MCF 10A (cell line): Measurements from ENCODE around the gene NELL1. TPM values are rescaled to one million over a fixed set of nuclear protein-coding genes. Genes with fewer than 3 reads are reported as not detected.

ENCODE experiments used
- BruUV-seq: library from RNA; stranded (reverse); fragments of 400-500 nt; replicated peaks from 2 replicates; lab custom pipeline; 2021; lab: Mats Ljungman, UMichigan
- CTCF ChIA-PET: fragments of 300-600 bp; sonication (Branson Sonifier 250); formaldehyde crosslinking; extraction: SDS; loops from one replicate; lab custom pipeline; 2021; ENCODE audit warnings: antibody characterized with exemption, inconsistent platforms; lab: Yijun Ruan, JAX
- POLR2A ChIA-PET: fragments of 300-600, 350-650 bp; sonication (Branson Sonifier 250); formaldehyde crosslinking; extraction: SDS; loops from one replicate; lab custom pipeline; 2020; ENCODE audit warnings: antibody characterized with exemption, inconsistent platforms; lab: Yijun Ruan, JAX
- DNase-seq: peaks from one replicate; pipeline ENCODE4 v3.0.0-alpha.2; 2018; ENCODE audit not compliant: unreplicated experiment
- H3K27ac Mint-ChIP-seq: one replicate; pipeline ENCODE4 v1.8.0; 2022; ENCODE audit warnings: mild to moderate bottlenecking, low read depth, mixed read lengths; ENCODE audit not compliant: unreplicated experiment
- H3K27me3 Mint-ChIP-seq: one replicate; pipeline ENCODE4 v1.8.0; 2022; ENCODE audit warnings: mixed read lengths; ENCODE audit not compliant: insufficient read depth, unreplicated experiment
- H3K36me3 Mint-ChIP-seq: one replicate; pipeline ENCODE4 v1.8.0; 2022; ENCODE audit warnings: mild to moderate bottlenecking, moderate library complexity, mixed read lengths; ENCODE audit not compliant: insufficient read depth, unreplicated experiment
- H3K4me1 Mint-ChIP-seq: one replicate; pipeline ENCODE4 v1.8.0; 2022; ENCODE audit warnings: mixed read lengths; ENCODE audit not compliant: insufficient read depth, unreplicated experiment
- H3K4me3 Mint-ChIP-seq: one replicate; pipeline ENCODE4 v1.8.0; 2022; ENCODE audit warnings: mild to moderate bottlenecking, moderate library complexity, mixed read lengths; ENCODE audit not compliant: unreplicated experiment
- H3K9me3 Mint-ChIP-seq: one replicate; pipeline ENCODE4 v1.8.0; 2022; ENCODE audit warnings: mixed read lengths; ENCODE audit not compliant: unreplicated experiment
- intact Hi-C: fragments of 100-400 bp; cut with micrococcal nuclease; formaldehyde crosslinking; loops from 2 replicates; pipeline ENCODE4 v1.14.1; 2022
- total RNA-seq: library from RNA; stranded (reverse); gene quantifications from 2 replicates; pipeline ENCODE4 v1.2.3, GENCODE V29; 2022
- TF ChIP-seq, protein P1 (sequence below): fragments of 200-600 bp; IDR thresholded peaks from one replicate; pipeline ENCODE4 v1.8.0; 2022; ENCODE audit warnings: antibody characterized with exemption, mild to moderate bottlenecking; ENCODE audit not compliant: unreplicated experiment

Gene NELL1
- total RNA-seq, 1 experiment from 2014 or later, result not detected

DNA sequence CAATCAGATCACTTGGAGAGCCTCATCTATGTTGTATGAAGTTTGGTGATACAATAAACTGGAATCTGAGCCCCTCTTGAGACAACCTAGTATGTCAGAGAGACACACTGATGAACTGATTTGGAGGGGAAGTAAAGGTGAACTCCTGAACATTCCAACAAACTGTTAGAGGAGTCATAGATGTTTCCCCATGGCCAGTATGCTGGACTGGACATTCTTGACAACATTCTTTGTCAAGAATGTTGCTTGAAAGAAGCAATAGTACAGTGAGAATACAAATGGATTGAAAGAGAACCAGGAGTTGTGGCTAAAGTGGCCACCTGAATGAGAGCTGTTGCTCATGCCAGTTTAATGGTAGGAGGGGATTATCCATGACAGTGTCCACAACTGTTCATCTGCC lies 588.1 kb downstream of the NELL1 start:
- POLR2A ChIA-PET, result no interaction called here
- H3K9me3 Mint-ChIP-seq, result peaks cover 34% of the 10 kb centered on the region
- TF ChIP-seq, protein P1, sequence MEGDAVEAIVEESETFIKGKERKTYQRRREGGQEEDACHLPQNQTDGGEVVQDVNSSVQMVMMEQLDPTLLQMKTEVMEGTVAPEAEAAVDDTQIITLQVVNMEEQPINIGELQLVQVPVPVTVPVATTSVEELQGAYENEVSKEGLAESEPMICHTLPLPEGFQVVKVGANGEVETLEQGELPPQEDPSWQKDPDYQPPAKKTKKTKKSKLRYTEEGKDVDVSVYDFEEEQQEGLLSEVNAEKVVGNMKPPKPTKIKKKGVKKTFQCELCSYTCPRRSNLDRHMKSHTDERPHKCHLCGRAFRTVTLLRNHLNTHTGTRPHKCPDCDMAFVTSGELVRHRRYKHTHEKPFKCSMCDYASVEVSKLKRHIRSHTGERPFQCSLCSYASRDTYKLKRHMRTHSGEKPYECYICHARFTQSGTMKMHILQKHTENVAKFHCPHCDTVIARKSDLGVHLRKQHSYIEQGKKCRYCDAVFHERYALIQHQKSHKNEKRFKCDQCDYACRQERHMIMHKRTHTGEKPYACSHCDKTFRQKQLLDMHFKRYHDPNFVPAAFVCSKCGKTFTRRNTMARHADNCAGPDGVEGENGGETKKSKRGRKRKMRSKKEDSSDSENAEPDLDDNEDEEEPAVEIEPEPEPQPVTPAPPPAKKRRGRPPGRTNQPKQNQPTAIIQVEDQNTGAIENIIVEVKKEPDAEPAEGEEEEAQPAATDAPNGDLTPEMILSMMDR, result no peak
- no peaks in the 10 kb centered on the region for H3K4me1 Mint-ChIP-seq
- H3K27ac Mint-ChIP-seq, result no peak overlapping the region
- H3K36me3 Mint-ChIP-seq, result no peaks in the 10 kb centered on the region
- BruUV-seq, result no TSS peak
- H3K4me3 Mint-ChIP-seq, result no peak overlapping the region
- CTCF ChIA-PET, result no interaction called here
- DNase-seq, result no peak
- no peaks in the 10 kb centered on the region for H3K27me3 Mint-ChIP-seq
- intact Hi-C loops, result no loop called here

DNA sequence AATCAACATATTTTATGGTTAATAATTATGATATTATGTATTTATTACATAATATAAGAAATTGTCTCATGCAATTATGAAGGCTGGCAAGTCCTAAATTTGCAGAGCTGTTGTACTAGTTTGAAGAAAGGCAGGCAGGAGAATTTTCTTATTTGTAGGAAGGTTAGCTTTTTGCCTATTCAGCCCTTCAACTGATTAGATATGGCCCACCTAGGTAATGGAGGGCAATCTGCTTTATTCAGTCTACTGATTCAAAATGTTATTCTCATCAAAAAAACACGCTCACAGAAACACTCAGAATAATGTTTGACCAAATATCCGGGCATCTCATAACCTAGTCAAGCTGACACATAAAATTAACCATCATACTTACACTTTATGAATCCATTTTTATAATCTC lies 589.0 kb downstream of the NELL1 start:
- intact Hi-C loops, result no loop called here
- ChIA-PET POLR2A (no interaction called here), CTCF (no interaction called here)
- TF ChIP-seq, protein P1, result no peak
- Mint-ChIP-seq H3K27me3 (no peaks in the 10 kb centered on the region), H3K4me1 (no peaks in the 10 kb centered on the region), H3K4me3 (no peak overlapping the region), H3K36me3 (no peaks in the 10 kb centered on the region), H3K9me3 (peaks cover 43% of the 10 kb centered on the region), H3K27ac (no peak overlapping the region)
- BruUV-seq, result no TSS peak
- no peak for DNase-seq

DNA sequence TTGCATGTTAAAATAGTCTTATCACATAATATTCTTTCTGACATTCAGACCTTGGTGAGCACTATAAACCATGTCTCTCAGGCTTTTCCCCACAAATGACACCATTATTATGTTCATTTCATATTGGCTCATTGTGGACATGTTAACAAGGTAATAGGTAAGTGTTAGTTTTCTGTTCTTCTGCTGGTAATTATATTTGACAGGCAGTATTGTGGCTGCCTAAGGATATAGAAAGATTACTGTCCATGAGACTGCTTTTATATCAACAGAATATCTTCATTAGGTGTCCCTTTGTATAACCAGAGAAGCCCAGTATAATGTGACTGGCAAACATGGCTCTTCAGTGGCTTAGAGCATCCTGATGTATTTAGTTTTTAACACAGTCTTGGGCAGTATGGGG lies 590.7 kb downstream of the NELL1 start:
- TF ChIP-seq, protein P1, result no peak
- BruUV-seq, result no TSS peak
- Mint-ChIP-seq H3K27me3 (no peaks in the 10 kb centered on the region), H3K36me3 (no peaks in the 10 kb centered on the region), H3K27ac (no peak overlapping the region), H3K4me3 (no peak overlapping the region), H3K4me1 (no peaks in the 10 kb centered on the region), H3K9me3 (peaks cover 35% of the 10 kb centered on the region)
- CTCF ChIA-PET, result no interaction called here
- intact Hi-C loops, result no loop called here
- no peak for DNase-seq
- POLR2A ChIA-PET, result no interaction called here

DNA sequence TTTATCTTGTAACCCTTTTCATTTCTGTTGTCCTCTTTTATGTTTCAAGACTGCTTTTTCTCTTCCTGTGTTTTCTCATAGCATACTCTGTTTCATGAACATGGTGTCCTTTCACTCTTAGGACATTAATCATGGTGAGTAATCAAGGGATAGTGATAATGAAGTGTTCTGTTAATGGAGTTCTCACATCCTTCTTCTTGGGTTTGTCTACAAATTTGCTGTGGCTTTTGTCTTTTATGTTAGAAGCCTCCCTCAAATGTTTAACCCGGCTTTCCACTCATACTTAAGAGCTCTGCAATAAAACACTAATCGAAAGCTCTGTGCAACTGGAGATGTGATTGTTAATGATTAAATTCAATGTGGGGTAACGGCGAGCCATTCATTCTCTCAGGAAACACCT lies 593.6 kb downstream of the NELL1 start:
- Mint-ChIP-seq H3K9me3 (peaks cover 44% of the 10 kb centered on the region), H3K27ac (no peak overlapping the region), H3K4me1 (no peaks in the 10 kb centered on the region), H3K4me3 (no peak overlapping the region), H3K36me3 (no peaks in the 10 kb centered on the region), H3K27me3 (no peaks in the 10 kb centered on the region)
- ChIA-PET POLR2A (no interaction called here), CTCF (no interaction called here)
- intact Hi-C loops, result no loop called here
- no peak for DNase-seq
- BruUV-seq, result no TSS peak
- TF ChIP-seq, protein P1, result no peak
